ENCODE data around the gene MOCOS. TPM values are rescaled to one million over a fixed set of nuclear protein-coding genes. Genes with fewer than 3 reads are reported as not detected.

Gene MOCOS
- total and polyA plus RNA-seq, 10 donors: 0.13 to 2.7 (median 0.53) TPM

DNA sequence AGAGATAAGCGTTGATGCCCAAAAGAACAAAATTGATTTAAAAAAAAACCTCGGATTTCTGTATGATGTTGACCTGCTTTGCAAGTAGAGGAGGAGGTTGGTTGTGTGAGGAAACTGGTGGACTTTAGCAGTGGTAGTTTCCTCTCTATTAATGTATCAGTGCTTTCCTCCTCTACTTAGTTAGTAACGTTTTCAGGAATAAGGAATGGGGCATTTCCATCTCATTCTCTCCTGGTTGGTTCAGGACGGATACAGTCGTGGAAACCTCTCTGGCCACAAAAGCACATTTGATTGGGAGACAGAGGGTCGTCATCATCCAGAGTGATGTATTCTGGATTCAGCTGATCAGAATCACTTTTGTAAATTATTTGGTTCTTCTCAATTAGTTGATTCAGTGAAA, 111.7 kb downstream of the MOCOS start:
- no peak for DNase-seq
- no peak overlapping the region for H3K27ac ChIP-seq
- peaks cover 0 to 94% (median 54%) of the 10 kb centered on the region in 7 donors for H3K27me3 ChIP-seq (replicated peaks in 1 of 7)
- intact Hi-C loops (cut with DNase I; ENCODE audit: low total_unique reads): no loop called here
- TF ChIP-seq, protein P1, sequence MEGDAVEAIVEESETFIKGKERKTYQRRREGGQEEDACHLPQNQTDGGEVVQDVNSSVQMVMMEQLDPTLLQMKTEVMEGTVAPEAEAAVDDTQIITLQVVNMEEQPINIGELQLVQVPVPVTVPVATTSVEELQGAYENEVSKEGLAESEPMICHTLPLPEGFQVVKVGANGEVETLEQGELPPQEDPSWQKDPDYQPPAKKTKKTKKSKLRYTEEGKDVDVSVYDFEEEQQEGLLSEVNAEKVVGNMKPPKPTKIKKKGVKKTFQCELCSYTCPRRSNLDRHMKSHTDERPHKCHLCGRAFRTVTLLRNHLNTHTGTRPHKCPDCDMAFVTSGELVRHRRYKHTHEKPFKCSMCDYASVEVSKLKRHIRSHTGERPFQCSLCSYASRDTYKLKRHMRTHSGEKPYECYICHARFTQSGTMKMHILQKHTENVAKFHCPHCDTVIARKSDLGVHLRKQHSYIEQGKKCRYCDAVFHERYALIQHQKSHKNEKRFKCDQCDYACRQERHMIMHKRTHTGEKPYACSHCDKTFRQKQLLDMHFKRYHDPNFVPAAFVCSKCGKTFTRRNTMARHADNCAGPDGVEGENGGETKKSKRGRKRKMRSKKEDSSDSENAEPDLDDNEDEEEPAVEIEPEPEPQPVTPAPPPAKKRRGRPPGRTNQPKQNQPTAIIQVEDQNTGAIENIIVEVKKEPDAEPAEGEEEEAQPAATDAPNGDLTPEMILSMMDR (IDR thresholded peaks at IDR 0.05 in 8 of 11, conservative IDR thresholded peaks at IDR 0.05 in 3 of 11): no peak
- TF ChIP-seq POLR2AphosphoS5 (IDR thresholded peaks at IDR 0.05): no peak
- TF ChIP-seq POLR2A (IDR thresholded peaks at IDR 0.05): no peak
- peak overlapping the region in 1 of 8 donors; percentile 51 for H3K4me3 ChIP-seq
- 89 to 92% (median 89%) methylated on average over 6 of the region's 6 CpGs for WGBS, 5 donors
- H3K9me3 ChIP-seq: no peaks in the 10 kb centered on the region
- peaks cover 8 to 33% (median 23%) of the 10 kb centered on the region in 6 donors for H3K4me1 ChIP-seq
- H3K36me3 ChIP-seq: no peaks in the 10 kb centered on the region

DNA sequence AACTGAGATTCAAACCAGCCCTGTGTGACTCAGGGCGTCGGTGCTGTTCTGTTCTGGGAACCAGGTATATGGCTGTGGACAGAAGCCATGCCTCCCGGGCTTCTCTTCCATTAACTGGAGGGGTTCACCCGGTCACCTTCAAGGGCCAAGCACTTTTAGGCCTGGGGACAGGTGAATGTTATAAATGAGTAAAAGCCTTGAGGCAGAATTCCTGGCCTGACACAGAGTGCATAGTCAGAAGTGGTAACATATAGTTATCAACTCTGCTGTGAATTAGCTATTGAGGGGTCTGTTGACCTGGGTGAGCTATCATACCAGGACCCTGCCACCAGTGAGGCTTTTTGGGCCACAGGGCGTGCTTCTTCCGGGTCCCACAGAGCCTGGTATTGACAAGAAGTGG, 112.9 kb downstream of the MOCOS start:
- Histone ChIP-seq H3K4me1 (peaks cover 8 to 33% (median 23%) of the 10 kb centered on the region in 6 donors), H3K36me3 (no peaks in the 10 kb centered on the region), H3K9me3 (no peaks in the 10 kb centered on the region), H3K27me3 (replicated peaks in 1 of 7) (peaks cover 0 to 89% (median 56%) of the 10 kb centered on the region in 7 donors), H3K4me3 (no peak overlapping the region), H3K27ac (no peak overlapping the region)
- TF ChIP-seq, protein P1 (IDR thresholded peaks at IDR 0.05 in 8 of 11, conservative IDR thresholded peaks at IDR 0.05 in 3 of 11): no peak
- no peak for TF ChIP-seq POLR2AphosphoS5 (IDR thresholded peaks at IDR 0.05)
- no peak for TF ChIP-seq POLR2A (IDR thresholded peaks at IDR 0.05)
- intact Hi-C loops (cut with DNase I; ENCODE audit: low total_unique reads): no loop called here
- WGBS, 5 donors: 84 to 91% (median 89%) methylated on average over 6 of the region's 6 CpGs
- no peak for DNase-seq

DNA sequence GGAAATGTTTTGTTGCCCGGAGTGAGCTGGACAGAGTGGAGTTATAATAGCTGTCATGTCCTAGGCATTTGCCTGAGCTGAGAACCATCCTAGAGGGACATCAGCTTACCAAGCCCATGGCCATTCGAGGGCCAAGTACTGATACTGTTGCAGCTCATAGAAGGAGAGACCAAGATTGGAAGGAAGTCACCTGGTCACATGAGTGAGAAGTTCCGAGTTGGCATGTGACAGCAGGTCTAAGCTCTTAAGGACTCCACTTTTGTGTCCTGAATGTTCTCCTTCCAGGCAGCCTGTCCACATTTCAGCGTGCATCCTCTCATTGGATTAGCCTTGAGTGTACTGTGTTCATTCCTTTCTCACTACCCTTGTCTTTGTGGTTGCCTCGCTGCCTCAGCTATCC, 114.6 kb downstream of the MOCOS start:
- DNase-seq: no peak
- WGBS, 5 donors: 71 to 88% (median 76%) methylated on average over 5 of the region's 5 CpGs
- peaks cover 4 to 22% (median 16%) of the 10 kb centered on the region in 6 donors for H3K4me1 ChIP-seq
- TF ChIP-seq POLR2A (IDR thresholded peaks at IDR 0.05): no peak
- TF ChIP-seq POLR2AphosphoS5 (IDR thresholded peaks at IDR 0.05): no peak
- TF ChIP-seq, protein P1 (IDR thresholded peaks at IDR 0.05 in 8 of 11, conservative IDR thresholded peaks at IDR 0.05 in 3 of 11): no peak
- no peaks in the 10 kb centered on the region for H3K36me3 ChIP-seq
- no peak overlapping the region for H3K4me3 ChIP-seq
- no peak overlapping the region for H3K27ac ChIP-seq
- no peaks in the 10 kb centered on the region for H3K9me3 ChIP-seq
- intact Hi-C loops (cut with DNase I; ENCODE audit: low total_unique reads): no loop called here
- peaks cover 0 to 87% (median 45%) of the 10 kb centered on the region in 7 donors for H3K27me3 ChIP-seq (replicated peaks in 1 of 7)

DNA sequence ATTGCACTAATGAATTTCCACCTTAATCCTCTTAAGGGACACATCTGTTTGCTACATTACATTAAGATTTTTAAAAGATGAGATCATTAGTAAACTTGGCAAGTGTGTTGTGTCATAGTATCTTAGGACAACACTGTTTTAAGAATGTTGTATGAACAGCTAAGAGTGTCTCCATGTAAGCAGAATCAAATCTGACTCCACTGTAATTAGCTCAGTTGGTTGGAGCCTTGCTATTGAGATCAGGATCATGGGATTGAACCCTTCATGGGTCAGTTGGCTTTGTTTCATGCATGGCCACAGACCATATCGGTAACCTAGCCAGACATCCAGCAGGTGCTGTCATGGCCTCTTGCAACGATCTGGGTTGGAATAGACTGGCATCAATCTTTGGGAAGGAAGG, 115.4 kb downstream of the MOCOS start:
- Histone ChIP-seq H3K9me3 (no peaks in the 10 kb centered on the region), H3K27ac (no peak overlapping the region), H3K36me3 (no peaks in the 10 kb centered on the region), H3K4me1 (peaks cover 4 to 16% (median 11%) of the 10 kb centered on the region in 6 donors), H3K4me3 (no peak overlapping the region), H3K27me3 (replicated peaks in 1 of 7) (peaks cover 0 to 84% (median 42%) of the 10 kb centered on the region in 7 donors)
- no peak for DNase-seq
- TF ChIP-seq POLR2AphosphoS5 (IDR thresholded peaks at IDR 0.05) (no peak), POLR2A (IDR thresholded peaks at IDR 0.05) (no peak)
- TF ChIP-seq, protein P1 (IDR thresholded peaks at IDR 0.05 in 8 of 11, conservative IDR thresholded peaks at IDR 0.05 in 3 of 11): no peak
- intact Hi-C loops (cut with DNase I; ENCODE audit: low total_unique reads): no loop called here
- WGBS, 5 donors: 63 to 89% (median 84%) methylated on average over 2 of the region's 2 CpGs
